Activated naive CD8-positive, alpha-beta T cell treated with anti-CD3 and anti-CD28 coated beads, Interleukin-2, amount 50 U/mL, for 16 hours (primary cell): Measurements from ENCODE around the gene TIMELESS.
"Not testable (repeated sequence)": the region's sequence is repeated elsewhere in the genome, so short reads cannot be mapped to it uniquely, and the experiment has no call there.

ENCODE experiments used
- DNase-seq: peaks from one replicate; pipeline ENCODE4 v3.0.0-alpha.2; 2020; ENCODE audit warnings: low read depth, low spot score

TIMELESS gene, protein sequence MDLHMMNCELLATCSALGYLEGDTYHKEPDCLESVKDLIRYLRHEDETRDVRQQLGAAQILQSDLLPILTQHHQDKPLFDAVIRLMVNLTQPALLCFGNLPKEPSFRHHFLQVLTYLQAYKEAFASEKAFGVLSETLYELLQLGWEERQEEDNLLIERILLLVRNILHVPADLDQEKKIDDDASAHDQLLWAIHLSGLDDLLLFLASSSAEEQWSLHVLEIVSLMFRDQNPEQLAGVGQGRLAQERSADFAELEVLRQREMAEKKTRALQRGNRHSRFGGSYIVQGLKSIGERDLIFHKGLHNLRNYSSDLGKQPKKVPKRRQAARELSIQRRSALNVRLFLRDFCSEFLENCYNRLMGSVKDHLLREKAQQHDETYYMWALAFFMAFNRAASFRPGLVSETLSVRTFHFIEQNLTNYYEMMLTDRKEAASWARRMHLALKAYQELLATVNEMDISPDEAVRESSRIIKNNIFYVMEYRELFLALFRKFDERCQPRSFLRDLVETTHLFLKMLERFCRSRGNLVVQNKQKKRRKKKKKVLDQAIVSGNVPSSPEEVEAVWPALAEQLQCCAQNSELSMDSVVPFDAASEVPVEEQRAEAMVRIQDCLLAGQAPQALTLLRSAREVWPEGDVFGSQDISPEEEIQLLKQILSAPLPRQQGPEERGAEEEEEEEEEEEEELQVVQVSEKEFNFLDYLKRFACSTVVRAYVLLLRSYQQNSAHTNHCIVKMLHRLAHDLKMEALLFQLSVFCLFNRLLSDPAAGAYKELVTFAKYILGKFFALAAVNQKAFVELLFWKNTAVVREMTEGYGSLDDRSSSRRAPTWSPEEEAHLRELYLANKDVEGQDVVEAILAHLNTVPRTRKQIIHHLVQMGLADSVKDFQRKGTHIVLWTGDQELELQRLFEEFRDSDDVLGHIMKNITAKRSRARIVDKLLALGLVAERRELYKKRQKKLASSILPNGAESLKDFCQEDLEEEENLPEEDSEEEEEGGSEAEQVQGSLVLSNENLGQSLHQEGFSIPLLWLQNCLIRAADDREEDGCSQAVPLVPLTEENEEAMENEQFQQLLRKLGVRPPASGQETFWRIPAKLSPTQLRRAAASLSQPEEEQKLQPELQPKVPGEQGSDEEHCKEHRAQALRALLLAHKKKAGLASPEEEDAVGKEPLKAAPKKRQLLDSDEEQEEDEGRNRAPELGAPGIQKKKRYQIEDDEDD

DNA sequence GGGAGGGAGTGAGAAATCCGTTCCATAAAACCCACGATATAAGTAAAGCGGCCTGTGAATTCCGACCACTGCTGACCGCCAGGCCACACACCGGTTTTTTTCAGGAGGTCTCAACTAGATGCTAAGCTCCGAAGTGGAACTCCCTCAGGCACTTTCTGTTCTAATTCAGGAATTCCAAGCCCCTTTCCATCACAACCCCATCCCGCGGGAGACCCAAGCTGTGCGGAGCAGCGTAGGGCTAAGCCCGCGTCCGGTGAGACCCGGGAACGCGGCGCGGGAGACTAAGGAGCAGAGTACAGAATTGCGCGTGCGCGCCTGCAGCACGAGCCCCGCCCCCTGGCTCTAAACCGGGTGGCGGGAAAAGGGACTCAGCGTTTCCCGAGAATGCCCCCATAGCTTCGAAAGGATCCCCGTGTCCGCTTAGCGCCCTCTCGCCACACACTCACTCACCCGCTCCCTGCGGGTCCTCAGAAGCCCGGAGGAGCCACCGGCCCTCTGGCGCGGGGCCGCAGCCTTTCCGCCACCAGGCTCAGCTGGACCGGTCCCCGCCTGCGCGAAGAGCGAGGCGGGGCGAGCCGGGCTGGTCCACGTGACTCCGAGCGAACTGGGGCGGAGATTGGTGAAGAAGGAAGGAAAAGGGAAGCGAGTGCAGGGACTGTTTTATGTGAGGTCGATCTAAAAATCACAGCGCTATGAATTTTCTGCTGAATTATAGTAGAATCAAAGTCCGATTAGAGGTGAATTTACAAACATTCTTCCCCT, at the start of gene TIMELESS:
Gene TIMELESS (minus strand): TSS at position 567 of the 762 bp plus-strand sequence. CDS start 15,256 bp downstream, outside the sequence.
- peak; percentile 60 for DNase-seq

DNA sequence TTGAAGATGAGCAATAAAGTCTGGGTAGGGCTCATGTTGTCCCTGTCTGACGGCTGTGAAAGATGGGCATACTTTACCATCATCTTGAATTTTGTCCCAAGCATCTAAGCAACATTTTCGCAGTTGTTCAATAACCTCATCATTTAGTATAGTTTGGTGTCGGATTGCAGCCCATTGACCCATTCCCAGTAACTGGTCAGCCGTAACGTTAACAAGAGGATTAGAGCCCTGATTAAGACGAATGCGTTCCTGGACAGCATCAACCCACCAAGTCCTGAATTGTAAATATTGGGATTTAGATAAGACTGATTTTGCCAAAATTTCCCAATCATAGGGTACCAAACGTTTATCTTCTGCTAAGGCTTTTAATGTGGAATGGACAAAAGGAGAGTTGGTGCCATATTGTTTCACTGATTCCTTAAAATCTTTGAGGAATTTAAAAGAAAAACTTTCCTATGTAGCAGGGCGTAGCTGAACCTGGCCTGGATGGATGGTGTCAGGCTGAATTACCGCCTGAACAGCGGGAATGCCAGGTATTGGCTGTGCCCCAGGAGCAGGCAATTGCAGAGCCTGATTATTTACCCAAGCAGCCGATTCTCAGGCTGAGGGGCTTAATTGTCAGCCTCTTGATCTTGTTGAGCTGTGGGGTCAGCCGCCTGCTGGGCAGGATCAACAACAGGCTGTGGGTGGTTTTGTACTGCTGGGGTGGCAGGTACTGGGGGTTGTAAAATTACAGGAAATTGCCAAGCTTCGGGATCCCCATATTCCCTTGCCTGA, 49.1 kb upstream of the TIMELESS start:
- not testable (repeated sequence) for DNase-seq

DNA sequence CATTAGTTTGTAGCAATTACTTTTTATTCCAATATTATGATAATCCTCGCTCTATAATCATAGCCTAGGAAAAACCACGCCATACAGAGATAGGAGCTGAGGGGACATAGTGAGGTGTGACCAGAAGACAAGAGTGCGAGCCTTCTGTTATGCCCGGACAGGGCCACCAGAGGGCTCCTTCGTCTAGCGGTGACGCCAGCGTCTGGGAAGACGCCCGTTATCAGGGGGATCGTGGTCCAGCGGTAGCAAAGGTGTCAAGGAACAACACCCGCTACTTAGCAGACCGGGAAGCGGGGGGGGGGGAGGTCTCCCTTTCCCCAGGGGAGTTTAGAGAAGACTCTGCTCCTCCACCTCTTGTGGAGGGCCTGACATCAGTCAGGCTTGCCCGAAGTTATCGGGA, 47.5 kb upstream of the TIMELESS start:
- not testable (repeated sequence) for DNase-seq

DNA sequence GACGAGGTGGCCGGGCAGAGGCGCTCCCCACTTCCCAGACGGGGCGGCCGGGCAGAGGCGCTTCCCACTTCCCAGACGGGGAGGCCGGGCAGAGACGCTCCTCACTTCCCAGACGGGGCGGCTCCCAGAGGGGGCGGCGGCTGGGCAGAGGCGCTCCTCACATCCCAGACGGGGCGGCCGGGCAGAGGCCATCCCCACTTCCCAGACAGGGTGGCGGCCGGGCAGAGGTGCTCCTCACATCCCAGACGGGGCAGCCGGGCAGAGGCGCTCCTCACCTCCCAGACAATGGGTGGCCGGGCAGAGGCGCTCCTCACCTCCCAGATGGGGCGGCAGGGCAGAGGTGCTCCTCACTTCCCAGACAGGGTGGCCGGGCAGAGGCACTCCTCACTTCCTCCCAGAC, 45.3 kb upstream of the TIMELESS start:
- DNase-seq: not testable (repeated sequence)

DNA sequence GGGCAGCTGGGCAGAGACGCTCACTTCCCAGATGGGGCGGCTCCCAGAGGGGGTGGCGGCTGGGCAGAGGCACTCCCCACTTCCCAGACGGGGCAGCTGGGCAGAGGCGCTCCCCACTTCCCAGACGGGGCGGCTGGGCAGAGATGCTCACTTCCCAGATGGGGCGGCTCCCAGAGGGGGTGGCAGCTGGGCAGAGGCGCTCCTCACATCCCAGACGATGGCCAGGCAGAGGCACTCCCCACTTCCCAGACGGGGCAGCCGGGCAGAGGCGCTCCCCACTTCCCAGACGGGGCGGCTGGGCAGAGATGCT, 44.8 kb upstream of the TIMELESS start:
- DNase-seq: not testable (repeated sequence)

DNA sequence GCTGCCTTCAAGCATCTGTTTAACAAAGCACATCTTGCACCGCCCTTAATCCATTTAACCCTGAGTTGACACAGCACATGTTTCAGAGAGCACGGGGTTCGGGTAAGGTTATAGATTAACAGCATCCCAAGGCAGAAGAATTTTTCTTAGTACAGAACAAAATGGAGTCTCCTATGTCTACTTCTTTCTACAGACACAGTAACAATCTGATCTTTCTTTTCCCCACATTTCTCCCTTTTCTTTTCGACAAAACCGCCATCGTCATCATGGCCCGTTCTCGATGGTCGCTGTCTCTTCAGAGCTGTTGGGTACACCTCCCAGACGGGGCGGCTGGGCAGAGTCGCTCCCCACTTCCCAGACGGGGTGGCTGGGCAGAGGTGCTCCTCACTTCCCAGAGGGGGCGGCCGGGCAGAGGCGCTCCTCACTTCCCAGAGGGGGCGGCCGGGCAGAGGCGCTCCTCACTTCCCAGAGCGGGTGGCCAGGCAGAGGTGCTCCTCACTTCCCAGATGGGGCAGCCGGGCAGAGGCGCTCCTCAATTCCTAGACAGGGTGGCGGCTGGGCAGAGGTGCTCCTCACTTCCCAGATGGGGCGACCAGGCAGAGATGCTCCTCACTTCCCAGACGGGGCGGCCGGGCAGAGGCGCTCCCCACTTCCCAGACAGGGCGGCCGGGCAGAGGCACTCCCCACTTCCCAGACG, 44.3 kb upstream of the TIMELESS start:
- DNase-seq: not testable (repeated sequence)

DNA sequence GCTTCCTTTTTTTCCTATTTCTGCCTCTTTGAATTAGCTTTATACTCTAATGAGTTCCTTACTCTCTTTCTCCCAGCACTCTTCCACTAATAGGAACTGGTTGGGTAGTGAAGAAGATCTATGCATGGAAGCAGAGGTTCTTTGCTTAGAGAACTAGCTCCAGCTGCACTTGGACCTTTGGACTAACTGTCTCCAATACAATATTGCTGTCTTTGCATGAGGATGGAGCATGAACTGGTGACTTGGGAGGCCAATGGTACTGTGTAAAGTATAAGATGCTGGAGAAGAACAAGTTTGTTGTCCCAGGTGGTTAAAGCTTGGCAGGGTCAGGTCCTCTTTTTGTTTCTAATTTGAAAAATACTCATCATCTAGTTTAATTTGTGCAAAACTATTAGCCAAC, 41.1 kb upstream of the TIMELESS start:
- no peak for DNase-seq

DNA sequence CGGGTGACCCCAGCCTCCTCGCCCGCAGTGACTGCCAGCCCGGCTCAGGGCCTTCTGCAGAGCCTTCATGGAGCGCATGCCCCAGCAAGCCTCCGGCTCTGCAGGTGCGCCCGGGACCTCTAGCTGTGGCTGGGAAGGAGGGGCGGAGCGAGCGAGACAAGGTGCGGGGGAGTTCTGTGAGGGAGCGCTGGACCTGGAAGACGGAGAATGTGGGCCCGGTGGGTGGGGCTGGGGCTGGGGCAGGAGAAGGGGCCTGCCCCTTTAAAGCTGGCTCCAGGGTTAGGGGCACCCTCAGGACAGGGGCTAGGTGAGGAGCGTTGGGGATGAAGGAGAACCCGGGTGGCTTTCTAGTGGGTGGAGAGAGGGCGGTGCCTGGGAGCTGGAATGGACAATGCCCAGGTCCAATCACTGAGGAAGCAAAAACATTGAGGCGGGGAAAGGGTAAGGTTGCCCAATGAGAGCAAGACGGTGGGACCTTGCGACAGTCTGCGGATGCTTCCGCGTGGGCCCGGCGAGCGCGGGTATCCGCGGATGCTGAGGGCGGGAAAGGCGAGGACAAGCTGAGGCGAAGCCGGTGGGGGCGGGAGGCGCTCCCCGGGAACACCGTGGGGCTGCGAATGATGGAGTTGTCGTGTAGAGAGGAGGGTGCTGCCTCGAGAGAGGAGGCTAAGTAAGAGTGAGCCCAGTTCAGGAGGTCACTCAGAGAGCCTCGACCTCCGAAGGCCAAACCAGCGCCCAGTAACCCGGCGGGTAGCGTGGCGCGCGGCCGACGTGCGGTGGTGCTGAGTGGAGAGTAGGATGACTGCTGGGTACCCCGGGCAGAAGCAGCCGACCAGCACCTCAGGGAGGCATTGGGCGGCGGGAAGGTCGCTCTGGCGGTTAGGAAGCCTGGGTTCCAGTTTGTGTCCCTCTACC, 39.1 kb upstream of the TIMELESS start, which contains the start of gene GLS2:
Gene GLS2 (minus strand): TSS at position 121 of the 915 bp plus-strand sequence. CDS start 43 bp downstream, at position 78.
- peak; percentile 39 for DNase-seq

DNA sequence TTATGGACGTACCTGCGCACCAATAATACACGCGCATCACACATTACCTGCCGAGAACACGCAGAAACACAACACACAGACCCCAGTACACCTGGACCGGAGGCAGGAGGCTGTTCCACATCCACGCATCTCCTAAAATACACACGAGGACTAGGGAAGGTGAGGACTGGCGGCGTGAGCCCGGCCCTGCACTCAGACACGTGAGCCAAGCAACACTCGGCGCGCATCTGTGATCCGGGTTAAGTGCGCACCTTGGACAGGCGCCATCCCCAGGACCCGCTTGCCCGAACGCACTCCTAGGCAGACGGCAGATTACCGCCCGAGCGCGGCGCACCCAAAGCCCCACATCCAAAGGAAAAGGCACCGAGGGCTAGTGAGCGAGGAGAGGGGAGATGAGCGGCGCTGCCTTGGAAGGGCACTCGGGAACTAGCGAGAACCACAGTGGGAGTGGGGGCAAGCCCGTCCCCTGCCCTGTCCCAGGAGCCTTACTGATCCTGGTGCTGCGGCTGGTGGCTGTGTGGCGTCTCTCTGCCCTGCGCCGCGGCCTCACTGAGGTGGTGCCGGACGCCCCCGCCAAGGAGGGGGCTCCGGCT, 38.3 kb upstream of the TIMELESS start:
- DNase-seq: no peak

DNA sequence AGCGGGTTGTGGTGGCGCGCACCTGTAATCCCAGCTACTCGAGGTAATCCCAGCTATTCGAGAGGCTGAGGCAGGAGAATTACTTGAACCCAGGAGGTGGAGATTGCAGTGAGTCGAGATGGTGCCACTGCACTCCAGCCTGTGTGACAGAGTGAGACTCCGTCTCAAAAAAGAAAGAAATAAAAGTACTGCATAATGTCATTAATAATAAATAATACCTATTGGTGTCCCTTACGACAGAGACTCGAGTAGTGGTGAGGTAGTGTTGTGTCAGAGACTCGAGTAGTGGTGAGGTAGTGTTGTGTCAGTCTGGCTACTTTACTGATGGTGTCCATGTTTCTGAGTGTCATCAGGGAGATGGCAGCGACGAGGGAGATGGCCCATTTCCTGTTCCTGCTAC, 37.5 kb upstream of the TIMELESS start:
- no peak for DNase-seq

DNA sequence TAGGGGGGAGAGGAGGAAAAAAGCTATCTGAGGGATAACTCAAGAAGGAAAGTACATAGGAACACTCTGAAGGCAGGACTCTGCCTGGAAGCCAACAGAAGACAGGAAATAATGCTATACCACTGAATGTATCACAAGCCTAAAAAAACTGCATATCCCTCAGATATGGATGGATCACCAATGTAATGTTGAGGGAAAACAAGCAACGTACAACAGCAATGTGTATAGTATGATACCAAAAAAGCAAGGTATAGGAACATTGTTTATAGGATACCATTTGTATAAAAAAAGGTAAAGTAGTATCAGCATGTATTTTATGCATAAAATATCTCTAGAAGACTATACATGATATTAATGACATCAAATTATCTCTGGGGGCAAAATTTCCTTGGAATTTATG, 35.3 kb upstream of the TIMELESS start:
- DNase-seq: no peak

DNA sequence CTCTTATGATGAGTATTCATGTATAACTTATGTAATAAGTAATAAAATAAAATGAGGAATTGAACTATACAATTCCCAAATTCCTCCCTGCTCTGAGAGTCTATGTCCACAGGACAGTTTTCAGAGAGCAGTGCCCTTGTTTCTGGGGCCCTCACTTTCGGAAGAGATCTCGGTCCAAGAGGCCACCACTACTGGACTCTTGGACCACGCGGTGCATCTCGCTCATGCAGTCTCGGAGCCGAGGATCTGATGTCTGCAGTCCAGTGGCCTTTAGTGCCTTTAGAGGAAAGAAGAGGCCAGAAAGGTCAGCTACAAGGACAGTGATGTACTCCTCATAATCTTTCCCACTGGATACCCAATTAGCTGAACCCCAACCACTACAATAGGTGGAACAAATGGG, 30.4 kb upstream of the TIMELESS start:
- no peak for DNase-seq

DNA sequence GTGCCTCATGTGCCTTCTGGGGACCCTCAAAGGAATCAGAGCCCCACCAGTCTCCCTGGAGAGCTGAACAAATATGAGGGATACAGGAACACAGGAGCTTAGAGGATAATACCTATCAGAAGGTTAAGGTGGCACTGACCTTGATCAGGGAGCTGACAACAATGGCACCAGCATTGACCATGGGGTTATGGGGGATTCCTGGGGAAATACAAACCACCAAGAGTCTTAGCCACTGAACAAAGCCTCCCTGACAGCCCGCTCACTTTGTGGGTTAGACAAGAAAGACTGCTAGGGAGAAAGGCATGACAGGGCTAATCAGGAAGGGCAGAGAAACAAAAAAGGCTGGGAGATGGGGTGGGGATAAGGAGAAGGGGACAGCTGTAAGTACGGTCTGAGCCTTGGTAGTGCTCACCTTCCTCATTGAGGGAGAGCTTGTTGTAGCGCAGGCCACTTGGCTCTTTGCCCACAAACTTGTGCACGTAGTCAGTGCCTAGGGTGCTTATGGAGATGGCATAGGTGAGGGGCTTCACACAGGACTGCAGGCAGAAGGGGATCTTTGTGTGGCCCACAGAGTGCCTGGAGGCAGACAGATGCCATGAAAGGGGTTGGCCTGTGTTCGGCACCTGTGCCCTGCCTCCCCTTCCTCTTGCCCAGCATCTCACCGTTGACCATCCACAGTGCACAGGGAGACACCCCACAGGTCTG, 28.4 kb upstream of the TIMELESS start:
- no peak for DNase-seq

DNA sequence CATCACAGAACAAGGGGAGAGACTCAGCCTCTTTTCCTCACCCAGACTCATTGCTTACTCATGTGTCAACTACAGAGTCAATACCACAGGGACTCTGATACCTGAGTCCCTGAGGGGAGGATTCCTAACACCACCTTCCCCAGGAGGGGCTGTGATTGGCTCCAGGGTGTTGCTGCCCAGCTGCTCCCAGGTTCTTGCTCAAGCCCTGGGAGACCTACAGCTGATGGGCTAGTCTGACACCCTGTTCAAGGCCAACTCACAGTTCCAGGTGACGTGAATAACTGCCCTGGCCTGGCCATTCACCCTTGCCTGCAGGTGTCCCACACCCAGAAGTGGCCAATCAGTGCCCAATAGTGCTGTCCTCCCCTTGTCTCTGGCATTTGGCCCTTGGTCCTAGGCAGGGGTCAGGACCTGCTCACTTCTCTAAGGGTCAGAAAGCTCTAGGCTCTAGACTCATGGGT, 27.8 kb upstream of the TIMELESS start:
- no peak for DNase-seq

DNA sequence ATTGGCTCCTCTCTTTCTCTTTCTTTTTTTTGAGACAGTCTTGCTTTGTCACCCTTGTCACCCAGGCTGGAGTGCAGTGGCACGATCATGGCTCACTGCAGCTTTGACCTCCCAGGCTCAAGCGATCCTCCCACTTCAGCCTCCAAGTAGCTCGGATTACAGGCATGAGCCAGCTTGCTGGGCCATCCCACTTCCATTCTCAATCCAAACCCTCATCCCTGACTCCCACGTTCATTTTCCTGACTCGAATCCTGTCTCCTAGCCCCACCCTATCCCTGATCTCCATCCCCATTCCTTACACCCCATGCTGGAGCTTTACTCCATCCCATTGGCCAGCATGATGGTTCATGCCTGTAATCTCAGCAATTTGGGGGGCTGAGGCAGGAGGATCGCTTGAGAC, 26.9 kb upstream of the TIMELESS start:
- no peak for DNase-seq

DNA sequence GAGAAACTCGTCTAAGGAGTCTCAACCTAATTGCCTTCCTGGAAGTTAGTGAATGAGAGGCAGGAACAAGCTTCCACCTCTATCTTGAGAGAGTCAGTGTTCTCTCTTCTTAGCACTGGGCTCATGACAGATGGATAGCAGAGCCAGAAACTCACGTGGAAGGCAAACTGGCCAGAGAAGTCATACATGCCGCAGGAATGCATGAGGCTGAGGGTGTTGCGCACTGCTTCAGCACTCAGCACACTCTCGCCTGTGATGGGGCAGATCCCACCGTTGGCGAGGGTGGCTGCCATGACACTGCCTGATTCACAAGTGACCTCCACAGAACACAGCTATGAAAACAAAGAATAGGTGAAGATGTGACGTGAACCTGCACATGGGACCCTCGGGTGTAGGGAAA, 25.2 kb upstream of the TIMELESS start:
- no peak for DNase-seq
